GM19099 (cell line): ENCODE results near the gene PSMB10.

ENCODE experiments used
- POLR2A ChIP-seq: IDR thresholded peaks from 3 replicates; pipeline ENCODE4 v1.6.1; 2011; ENCODE audit warnings: low read depth; ENCODE audit not compliant: insufficient read length; ENCODE audit errors: extremely low read depth

Gene PSMB10

GRCh38 chr16:67967183-67967957, 30.7 kb upstream of the PSMB10 start:
- no peak for TF ChIP-seq POLR2A

GRCh38 chr16:67966549-67967182, 30.0 kb upstream of the PSMB10 start:
- TF ChIP-seq POLR2A = no peak

- no peak for TF ChIP-seq POLR2A
These were observed 29.3 kb upstream of the PSMB10 start for GRCh38 chr16:67965668-67966548.

- TF ChIP-seq POLR2A = no peak
These were observed 28.0 kb upstream of the PSMB10 start for GRCh38 chr16:67964477-67965131.

- no peak for TF ChIP-seq POLR2A
These were observed 27.1 kb upstream of the PSMB10 start for GRCh38 chr16:67963662-67964321.

GRCh38 chr16:67963292-67963661, 26.6 kb upstream of the PSMB10 start:
- TF ChIP-seq POLR2A = no peak

- no peak for TF ChIP-seq POLR2A
These were observed 25.5 kb upstream of the PSMB10 start for GRCh38 chr16:67962135-67962534.

GRCh38 chr16:67961551-67961957, 24.9 kb upstream of the PSMB10 start:
- no peak for TF ChIP-seq POLR2A

GRCh38 chr16:67959536-67960329, 23.1 kb upstream of the PSMB10 start:
- TF ChIP-seq POLR2A = no peak

GRCh38 chr16:67957622-67958021, 21.0 kb upstream of the PSMB10 start:
- no peak for TF ChIP-seq POLR2A

- no peak for TF ChIP-seq POLR2A
These were observed 18.0 kb upstream of the PSMB10 start for GRCh38 chr16:67954421-67955196.

GRCh38 chr16:67953641-67954375, 17.2 kb upstream of the PSMB10 start:
- no peak for TF ChIP-seq POLR2A

- no peak for TF ChIP-seq POLR2A
These were observed 14.8 kb upstream of the PSMB10 start for GRCh38 chr16:67951485-67951884.

- no peak for TF ChIP-seq POLR2A
These were observed 13.7 kb upstream of the PSMB10 start for GRCh38 chr16:67950335-67950843.
